NCI-H345 treated with DMSO at 0.1 percent for 48 hours (cell line): ENCODE measurements around the gene WDCP.
A peak's percentile ranks its signal among the peaks of the same experiment; 100 is the strongest.
"Not testable (repeated sequence)": the region's sequence is repeated elsewhere in the genome, so short reads cannot be mapped to it uniquely, and the experiment has no call there.

Experiments used
- DNase-seq: peaks from one replicate; lab custom pipeline; 2025; ENCODE audit not compliant: unreplicated experiment; lab: John Stamatoyannopoulos, UW

Gene WDCP

DNA sequence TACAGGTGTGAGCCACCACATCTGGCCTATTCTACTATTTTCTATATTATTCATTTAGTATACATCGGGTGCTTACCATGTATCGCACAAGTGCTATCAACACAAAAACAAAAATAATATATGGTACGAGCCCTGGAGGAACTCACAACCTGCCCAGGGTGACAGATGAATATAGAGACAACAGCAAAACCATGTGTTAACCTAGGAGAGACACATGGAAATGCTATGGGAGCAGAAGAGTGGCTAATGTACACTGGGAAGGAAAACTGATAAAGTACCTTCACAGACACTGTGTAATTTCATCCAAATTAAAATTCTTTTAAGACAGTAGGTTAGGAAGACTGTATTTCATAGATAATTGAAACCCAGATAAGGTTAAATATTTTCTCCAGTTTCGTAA is 25.1 kb upstream of the WDCP start:
- no peak for DNase-seq

GRCh38 chr2:24065341-24065740 is 18.1 kb upstream of the WDCP start:
- no peak for DNase-seq

GRCh38 chr2:24058564-24059271 is 11.5 kb upstream of the WDCP start:
- DNase-seq: no peak

- no peak for DNase-seq
These were observed 8.6 kb upstream of the WDCP start for GRCh38 chr2:24055750-24056149.

- no peak for DNase-seq
These were observed 7.3 kb upstream of the WDCP start for GRCh38 chr2:24054366-24055010.

- DNase-seq: no peak
These were observed 5.8 kb upstream of the WDCP start for GRCh38 chr2:24052951-24053350.

GRCh38 chr2:24051833-24052232 is 4.6 kb upstream of the WDCP start:
- DNase-seq: no peak

GRCh38 chr2:24050041-24050979 is 3.1 kb upstream of the WDCP start:
- no peak for DNase-seq

DNA sequence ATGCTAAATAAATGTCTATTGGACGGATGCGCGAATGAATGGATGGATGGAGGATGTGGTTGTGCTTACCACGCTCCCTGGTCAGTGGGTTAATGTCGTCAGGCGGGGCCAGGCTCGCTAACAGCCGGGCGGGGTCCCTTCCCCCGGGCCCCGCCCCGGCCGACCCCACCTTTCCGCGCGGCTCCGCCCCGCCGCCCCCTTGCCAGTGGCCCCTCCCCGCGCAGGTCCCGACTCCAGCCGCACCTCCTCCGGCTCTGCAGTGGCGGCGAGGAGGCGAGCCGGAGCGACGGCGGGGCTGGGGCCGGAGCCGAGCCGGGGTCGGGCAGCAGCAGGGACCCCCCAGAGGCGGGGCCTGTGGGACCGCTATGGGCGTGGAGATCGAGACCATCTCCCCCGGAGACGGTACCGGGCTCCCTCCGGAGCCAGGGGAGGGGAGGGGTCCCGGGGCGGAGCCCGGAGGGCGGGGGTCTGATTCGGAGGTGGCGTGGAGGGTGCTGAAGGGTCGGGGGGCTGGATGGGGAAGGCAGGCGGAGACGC is 2.4 kb upstream of the WDCP start, which contains the start of gene FKBP1B:
TSS of gene FKBP1B (plus strand) at position 257 of the 537 bp plus-strand sequence. CDS start at position 366, 109 bp downstream.
- peak; percentile 53 for DNase-seq

DNA sequence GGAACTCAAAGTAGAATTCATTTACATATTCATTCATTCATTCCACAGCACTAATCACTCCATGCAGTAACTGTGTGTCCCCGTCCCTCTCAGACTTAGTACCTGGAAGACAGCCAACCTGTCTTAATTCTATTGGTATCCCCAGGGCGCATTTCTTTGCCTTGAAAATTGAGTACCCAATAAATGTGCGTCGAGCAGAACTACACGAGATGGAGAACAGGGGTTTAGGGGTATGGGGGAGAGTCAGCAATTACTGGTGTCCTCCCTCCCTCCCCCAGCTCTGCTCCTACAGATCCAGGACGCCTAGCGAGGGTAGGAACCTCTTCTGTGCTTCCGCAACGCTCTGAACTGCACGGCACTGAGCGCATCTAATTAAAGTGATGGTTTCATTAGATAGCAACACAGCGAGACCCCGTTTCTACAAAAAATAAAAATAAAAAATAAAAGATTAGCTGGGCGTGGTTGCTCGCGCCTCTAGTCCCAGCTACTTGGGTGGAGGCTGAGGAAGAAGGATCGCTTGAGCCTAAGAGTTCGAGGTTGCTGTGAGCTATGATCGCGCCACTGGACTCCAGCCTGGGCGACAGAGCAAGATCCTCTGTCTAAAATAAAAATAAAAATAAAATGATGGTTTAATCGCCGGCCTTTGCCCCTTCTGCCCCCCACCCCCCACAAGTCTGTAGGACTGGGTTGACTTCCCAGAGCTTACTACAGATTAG is 1.7 kb upstream of the WDCP start:
- DNase-seq: peak; percentile 63

GRCh38 chr2:24047703-24048033 is 477 bp upstream of the WDCP start:
- no peak for DNase-seq

- no peak for DNase-seq
These were observed 627 bp downstream of the WDCP start for GRCh38 chr2:24046599-24046929.

DNA sequence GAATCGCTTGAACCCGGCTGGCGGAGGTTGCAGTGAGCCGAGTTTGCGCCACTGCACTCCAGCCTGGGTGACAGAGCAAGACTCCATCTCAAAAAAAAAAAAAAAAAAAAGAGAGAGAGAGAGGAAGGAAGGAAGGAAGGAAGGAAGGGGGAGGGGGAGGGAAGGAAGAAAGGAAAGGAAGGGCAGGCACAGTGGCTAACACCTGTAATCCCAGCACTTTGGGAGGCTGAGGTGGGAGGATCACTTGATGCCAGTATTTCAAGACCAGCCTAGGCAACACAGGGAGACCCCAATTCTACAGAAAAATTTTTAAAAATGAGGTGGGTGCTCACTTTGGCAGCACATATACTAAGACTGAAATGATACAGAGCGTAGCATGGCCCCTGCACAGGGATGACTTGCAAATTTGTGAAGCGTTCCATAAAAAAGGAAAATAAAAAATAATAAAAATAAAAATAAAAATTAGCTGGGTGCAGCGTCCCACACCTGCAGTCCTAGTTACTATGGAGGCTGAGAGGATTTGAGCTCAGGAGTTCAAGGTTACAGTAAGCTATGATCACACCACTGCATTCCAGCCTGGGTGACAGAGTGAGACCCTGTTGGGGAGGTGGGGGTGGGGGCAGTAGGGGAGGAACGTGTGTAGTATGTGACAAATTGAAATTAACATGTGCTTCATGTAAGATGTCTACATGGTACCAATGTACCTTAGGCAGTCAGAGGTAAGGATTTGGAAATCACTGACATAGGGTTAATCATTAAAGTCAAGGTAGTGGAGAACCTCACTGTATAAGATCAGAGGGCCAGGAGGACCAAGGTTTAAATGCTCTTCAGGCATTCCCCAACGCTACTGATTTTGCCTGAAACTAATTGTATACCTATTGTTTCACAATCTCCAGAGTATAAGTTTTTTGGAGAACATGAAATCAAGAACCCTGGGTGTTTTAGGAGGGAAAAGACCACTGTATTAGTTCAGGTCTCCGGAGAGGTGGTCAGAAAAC is 1.4 kb downstream of the WDCP start:
- DNase-seq: no peak

DNA sequence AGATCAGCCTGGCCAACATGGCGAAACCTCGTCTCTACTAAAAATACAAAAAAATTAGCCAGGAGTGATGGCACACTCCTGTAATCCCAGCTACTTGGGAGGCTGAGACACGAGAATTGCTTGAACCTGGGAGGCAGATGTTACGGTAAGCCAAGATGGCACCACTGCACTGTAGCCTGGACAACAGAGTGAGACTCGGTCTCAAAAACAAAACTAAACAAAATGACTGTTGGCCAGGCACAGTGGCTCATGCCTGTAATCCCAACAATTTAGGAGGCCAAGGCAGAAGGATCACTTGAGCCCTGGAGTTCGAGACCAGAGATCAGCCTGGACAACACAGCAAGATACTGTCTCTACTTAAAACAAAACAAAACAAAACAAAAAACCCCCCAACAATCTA is 4.1 kb downstream of the WDCP start:
- DNase-seq: not testable (repeated sequence)

DNA sequence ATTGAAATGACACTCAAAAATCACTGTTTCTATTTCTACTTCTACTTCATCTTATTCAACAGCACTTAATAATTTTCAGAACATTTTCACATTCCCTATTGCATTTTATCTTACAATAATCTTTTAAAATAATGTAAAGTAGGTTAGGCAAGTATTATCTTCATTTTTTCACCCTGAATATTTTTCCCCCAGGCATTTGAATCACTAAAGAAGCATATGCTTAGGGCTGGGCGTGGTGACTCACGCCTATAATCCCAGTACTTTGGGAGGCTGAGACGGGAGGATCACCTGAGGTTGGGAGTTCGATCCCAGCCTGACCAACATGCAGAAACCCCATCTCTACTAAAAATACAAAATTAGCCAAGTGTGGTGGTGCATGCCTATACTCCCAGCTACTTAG is 6.7 kb downstream of the WDCP start:
- DNase-seq: no peak

DNA sequence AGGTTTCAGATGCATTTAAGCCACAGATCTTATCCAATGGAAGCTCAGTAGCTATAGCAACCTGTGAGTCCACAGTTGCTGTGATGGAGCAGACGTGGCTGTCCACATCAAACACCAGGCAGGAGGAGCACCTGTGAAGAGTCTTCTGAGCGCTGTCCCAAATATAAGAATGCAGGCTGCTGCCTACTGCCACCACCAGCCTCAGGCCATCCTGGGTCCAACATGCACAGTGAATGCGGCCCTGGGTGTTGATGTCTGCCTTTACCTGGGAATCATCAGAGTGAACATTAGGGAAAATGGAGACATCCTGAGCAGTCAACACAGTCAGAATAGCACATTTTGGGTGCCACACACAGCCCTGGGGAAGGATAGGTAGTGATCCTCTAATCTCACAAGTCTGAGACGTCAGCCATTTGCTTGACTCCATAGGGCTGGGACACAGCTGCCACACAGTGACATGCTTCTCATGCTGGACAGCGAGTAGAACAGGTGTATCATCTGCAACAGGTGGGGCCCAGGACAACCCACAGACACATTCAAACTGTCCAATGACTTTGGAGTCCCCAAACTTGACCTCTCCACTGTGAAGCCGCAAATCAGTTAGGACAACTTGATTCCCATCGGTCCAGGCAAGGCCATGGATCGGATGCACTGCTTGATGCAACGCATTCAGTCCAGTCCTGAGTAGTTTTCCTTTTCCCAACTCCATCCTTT is 8.2 kb downstream of the WDCP start:
- no peak for DNase-seq

DNA sequence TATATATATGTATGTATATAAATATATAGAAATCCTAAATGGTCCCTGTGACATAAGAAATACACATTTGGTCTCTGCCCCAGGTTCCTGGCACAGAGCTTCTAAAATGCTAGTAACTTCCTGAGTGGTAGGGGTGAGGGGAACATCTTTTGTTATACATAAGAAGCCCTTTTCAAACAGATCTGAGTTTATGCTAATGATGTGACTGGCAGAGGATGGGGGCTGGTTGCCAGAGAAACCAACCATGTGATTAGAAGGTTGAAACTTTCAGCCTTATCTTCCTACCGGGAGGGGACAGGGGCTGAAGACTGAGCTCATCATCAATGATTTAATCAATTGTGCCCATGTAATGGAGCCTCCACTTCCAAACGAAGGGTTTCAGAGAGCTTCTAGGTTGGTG is 21.0 kb downstream of the WDCP start:
- DNase-seq: no peak

GRCh38 chr2:24024996-24025663 is 22.1 kb downstream of the WDCP start:
- no peak for DNase-seq

GRCh38 chr2:24024018-24024417 is 23.2 kb downstream of the WDCP start:
- no peak for DNase-seq
